NCI-H526 (cell line): ENCODE results near the gene GRIK3.

ENCODE experiments used
- DNase-seq, 2 experiments: peaks; one replicate each; lab custom pipeline; 2025; lab: John Stamatoyannopoulos, UW

Gene GRIK3

GRCh38 chr1:37015713-37016112 lies 18.6 kb downstream of the GRIK3 start:
- DNase-seq: no peak

- DNase-seq: no peak
Measured at GRCh38 chr1:37012226-37012625, 22.1 kb downstream of the GRIK3 start.

GRCh38 chr1:37010011-37010410 lies 24.3 kb downstream of the GRIK3 start:
- DNase-seq: no peak

GRCh38 chr1:37009521-37009920 lies 24.8 kb downstream of the GRIK3 start:
- peak; percentile 25 to 59 for DNase-seq

GRCh38 chr1:37006132-37006868 lies 28.0 kb downstream of the GRIK3 start:
- DNase-seq: peak; percentile 97 to 99

GRCh38 chr1:37002898-37003297 lies 31.4 kb downstream of the GRIK3 start:
- DNase-seq: no peak

GRCh38 chr1:37001703-37002102 lies 32.6 kb downstream of the GRIK3 start:
- DNase-seq: peak in 1 of 2 experiments; percentile 71

GRCh38 chr1:36996106-36996505 lies 38.2 kb downstream of the GRIK3 start:
- no peak for DNase-seq

- no peak for DNase-seq
Measured at GRCh38 chr1:36994868-36995267, 39.4 kb downstream of the GRIK3 start.

- DNase-seq: no peak
Measured at GRCh38 chr1:36994294-36994693, 40.0 kb downstream of the GRIK3 start.

GRCh38 chr1:36992139-36992943 lies 42.0 kb downstream of the GRIK3 start:
- no peak for DNase-seq

- no peak for DNase-seq
Measured at GRCh38 chr1:36991551-36991950, 42.8 kb downstream of the GRIK3 start.

- DNase-seq: no peak
Measured at GRCh38 chr1:36990928-36991327, 43.4 kb downstream of the GRIK3 start.

GRCh38 chr1:36989241-36989640 lies 45.1 kb downstream of the GRIK3 start:
- no peak for DNase-seq

GRCh38 chr1:36988741-36989193 lies 45.5 kb downstream of the GRIK3 start:
- no peak for DNase-seq

- no peak for DNase-seq
Measured at GRCh38 chr1:36988321-36988720, 46.0 kb downstream of the GRIK3 start.

GRCh38 chr1:36987276-36987675 lies 47.0 kb downstream of the GRIK3 start:
- no peak for DNase-seq

- DNase-seq: no peak
Measured at GRCh38 chr1:36986241-36986985, 47.9 kb downstream of the GRIK3 start.

- DNase-seq: no peak
Measured at GRCh38 chr1:36984675-36985074, 49.6 kb downstream of the GRIK3 start.

- no peak for DNase-seq
Measured at GRCh38 chr1:36984026-36984425, 50.3 kb downstream of the GRIK3 start.

GRCh38 chr1:36982709-36983108 lies 51.6 kb downstream of the GRIK3 start:
- no peak for DNase-seq

GRCh38 chr1:36981771-36982622 lies 52.3 kb downstream of the GRIK3 start:
- DNase-seq: no peak
